Esophagus muscularis mucosa (tissue), 4 donors: ENCODE results near the gene TLR10. TPM values are rescaled to one million over a fixed set of nuclear protein-coding genes. Genes with fewer than 3 reads are reported as not detected.

Experiments
- DNase-seq: peaks from one replicate; pipeline ENCODE4 v3.0.0-alpha.2; 2017; ENCODE audit errors: extremely low spot score
- H3K27ac ChIP-seq, 4 donors: fragments of 200-600 bp; sonication (generic); replicated peaks in 1 of 4; 1 replicate in 3 of 4; 2 replicates in 1 of 4; pipeline ENCODE4 v1.5.1; 2016 to 2019; ENCODE audit warnings: mild to moderate bottlenecking in 1 of 4
- H3K27me3 ChIP-seq, 4 donors: fragments of 200-600 bp; sonication (generic); one replicate each; pipeline versions ENCODE4 v1.5.1 to v1.6.0; 2016 to 2019
- H3K36me3 ChIP-seq, 4 donors: fragments of 200-600 bp; sonication (generic); one replicate each; pipeline ENCODE4 v1.5.1; 2016 to 2019
- H3K4me1 ChIP-seq, 4 donors: fragments of 200-600 bp; sonication (generic); one replicate each; pipeline ENCODE4 v1.5.1; 2016 to 2019
- H3K4me3 ChIP-seq, 4 donors: fragments of 200-600 bp; sonication (generic); 1 replicate in 2 of 4; 2 replicates in 2 of 4; pipeline ENCODE4 v1.5.1; 2016 to 2019; ENCODE audit warnings: mild to moderate bottlenecking in 4 of 4, moderate library complexity in 1 of 4
- H3K9me3 ChIP-seq, 4 donors: fragments of 200-600 bp; sonication (generic); 1 replicate in 3 of 4; 2 replicates in 1 of 4; pipeline ENCODE4 v1.5.1; 2016 to 2019
- CTCF ChIP-seq, 3 experiments: fragments of 200-600 bp in 2 of 3; fragments of 450-650 bp in 1 of 3; sonication (generic) in 2 of 3; IDR thresholded peaks; one replicate each; pipeline ENCODE4 v1.5.1; 2017 to 2019; ENCODE audit warnings: antibody characterized with exemption in 3 of 3, mild to moderate bottlenecking in 2 of 3, moderate library complexity in 1 of 3
- EP300 ChIP-seq: sonication (generic); formaldehyde crosslinking; IDR thresholded peaks from one replicate; pipeline ENCODE4 v1.6.1; 2017; ENCODE audit warnings: antibody characterized with exemption
- POLR2A ChIP-seq: fragments of 450-650 bp; IDR thresholded peaks from one replicate; pipeline ENCODE4 v1.6.1; 2017; ENCODE audit warnings: antibody characterized with exemption, moderate library complexity, mild to moderate bottlenecking, low read depth
- POLR2AphosphoS5 ChIP-seq, 2 donors: sonication (generic); formaldehyde crosslinking; IDR thresholded peaks; one replicate each; pipeline ENCODE4 v1.6.1; 2017; ENCODE audit warnings: antibody characterized with exemption in 2 of 2
- WGBS: methylation state at CpG from one replicate; pipeline ENCODE4 v1.1.5; 2018; 5-methylcytosine and 5-hydroxymethylcytosine counted together
- intact Hi-C: fragments of 100-400 bp; cut with DNase I; formaldehyde crosslinking; loops from one replicate; pipeline ENCODE4 v1.15.1; 2023
- total RNA-seq, 4 donors: library from RNA; depleted of rRNA; stranded (reverse); fragments of >200 nt; gene quantifications; one replicate each; pipeline versions ENCODE4 v1.1.0 to v1.2.1, GENCODE V29; 2016

TLR10 gene
- total RNA-seq, 4 donors from 2014 or later, result 0.17 TPM; not detected in 3

DNA sequence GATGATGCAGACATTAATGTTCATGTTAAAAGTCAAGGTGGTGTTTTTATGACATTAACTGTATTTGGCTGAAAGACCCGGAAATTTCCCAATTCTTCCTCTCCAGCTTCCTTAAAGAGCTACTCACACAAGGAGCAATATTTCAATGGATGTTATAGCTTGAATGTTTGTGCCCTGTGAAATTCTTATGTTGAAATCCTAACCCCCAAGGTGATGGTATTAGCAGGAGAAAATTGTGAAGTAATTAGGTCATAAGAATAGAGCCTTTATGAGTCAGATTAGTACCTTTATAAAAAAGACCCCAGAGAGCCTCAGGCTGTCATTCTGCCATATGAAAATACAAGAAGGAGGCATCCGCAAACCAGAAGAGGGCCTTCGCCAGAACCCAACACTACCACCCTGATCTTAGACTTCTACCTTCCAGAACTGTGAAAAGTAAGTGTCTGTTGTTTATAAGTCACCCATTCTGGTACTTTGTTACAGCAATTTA is 18.2 kb upstream of the TLR10 start:
- TF ChIP-seq EP300, result no peak
- no peak for TF ChIP-seq CTCF (IDR thresholded peaks at IDR 0.05)
- TF ChIP-seq POLR2A, result no peak

DNA sequence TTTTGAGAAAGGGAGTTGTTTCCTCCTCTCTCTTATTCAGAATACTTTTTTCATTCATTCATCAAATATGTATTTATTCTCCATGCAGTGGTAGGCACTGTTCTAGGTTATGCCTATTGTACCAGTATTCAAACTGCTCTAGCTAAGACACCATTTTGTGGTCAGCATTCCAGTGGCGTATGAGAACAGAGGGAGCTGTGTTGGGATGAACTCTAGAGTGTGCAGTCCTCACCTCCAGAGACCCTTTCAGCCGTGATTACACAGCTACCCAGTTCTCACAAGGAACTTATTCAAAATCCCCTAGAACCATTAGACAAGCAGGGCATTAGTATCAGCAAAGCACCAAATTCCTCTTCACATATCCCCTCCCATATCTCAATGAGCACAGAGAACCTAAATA is 17.6 kb upstream of the TLR10 start:
- intact Hi-C loops, result no loop called here
- peaks cover 0 to 25% (median 17%) of the 10 kb centered on the region in 4 donors for H3K4me1 ChIP-seq
- H3K9me3 ChIP-seq, result peaks cover 0 to 10% (median 3%) of the 10 kb centered on the region in 4 donors
- H3K4me3 ChIP-seq, result no peak overlapping the region
- H3K27me3 ChIP-seq, result no peaks in the 10 kb centered on the region
- TF ChIP-seq CTCF (IDR thresholded peaks at IDR 0.05) (no peak), POLR2AphosphoS5 (IDR thresholded peaks at IDR 0.05) (no peak), EP300 (no peak), POLR2A (no peak)
- 53% methylated on average over 2 of the region's 2 CpGs for WGBS
- no peak overlapping the region for H3K27ac ChIP-seq
- no peak for DNase-seq
- H3K36me3 ChIP-seq, result peaks cover 12 to 35% (median 20%) of the 10 kb centered on the region in 4 donors

More for the DNA sequence above, 18.2 kb upstream of the TLR10 start:
- intact Hi-C loops, result no loop called here
- no peak overlapping the region for H3K4me3 ChIP-seq
- H3K9me3 ChIP-seq, result peaks cover 0 to 5% (median 2%) of the 10 kb centered on the region in 4 donors
- WGBS, result 96% methylated on average over 3 of the region's 3 CpGs
- peaks cover 12 to 35% (median 20%) of the 10 kb centered on the region in 4 donors for H3K36me3 ChIP-seq
- no peaks in the 10 kb centered on the region for H3K27me3 ChIP-seq
- no peak overlapping the region for H3K27ac ChIP-seq
- H3K4me1 ChIP-seq, result peaks cover 3 to 31% (median 22%) of the 10 kb centered on the region in 4 donors
- no peak for DNase-seq

DNA sequence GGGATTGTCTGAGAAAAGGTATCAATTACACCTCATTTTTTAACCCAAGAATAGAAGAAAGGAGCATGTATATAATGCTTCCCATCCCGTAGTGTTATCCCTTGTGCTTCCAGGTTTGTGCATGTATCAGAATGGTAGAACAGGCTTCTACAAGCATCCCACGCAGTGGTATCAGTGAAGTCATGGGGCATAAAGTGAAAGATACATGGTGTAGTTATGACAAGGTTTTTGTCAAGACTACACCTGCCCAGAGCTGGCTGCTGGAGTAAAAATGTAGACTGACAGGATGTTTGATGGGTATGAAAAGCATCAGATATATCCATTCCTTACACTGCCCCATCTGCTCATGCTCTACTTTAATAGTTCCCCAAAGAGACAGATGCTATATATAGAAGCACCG is 12.3 kb upstream of the TLR10 start:
- TF ChIP-seq POLR2A, result no peak
- no peak for TF ChIP-seq EP300
- TF ChIP-seq CTCF (IDR thresholded peaks at IDR 0.05), result no peak
- no peak for TF ChIP-seq POLR2AphosphoS5 (IDR thresholded peaks at IDR 0.05)
- WGBS, result 89% methylated on average over 3 of the region's 3 CpGs
- Histone ChIP-seq H3K4me3 (no peak overlapping the region), H3K4me1 (no peaks in the 10 kb centered on the region), H3K36me3 (peaks cover 12 to 21% (median 18%) of the 10 kb centered on the region in 4 donors), H3K27ac (no peak overlapping the region), H3K27me3 (no peaks in the 10 kb centered on the region), H3K9me3 (peaks cover 0 to 10% (median 3%) of the 10 kb centered on the region in 4 donors)
- intact Hi-C loops, result no loop called here
- no peak for DNase-seq

GRCh38 chr4:38794051-38794450 is 11.3 kb upstream of the TLR10 start:
- WGBS, result 74% methylated on average over 2 of the region's 2 CpGs
- peaks cover 0 to 10% (median under 1%) of the 10 kb centered on the region in 4 donors for H3K9me3 ChIP-seq

More at GRCh38 chr4:38794051-38794450, 11.3 kb upstream of the TLR10 start:
- Histone ChIP-seq H3K27ac (no peak overlapping the region), H3K36me3 (peaks cover 9 to 14% (median 10%) of the 10 kb centered on the region in 4 donors), H3K4me3 (no peak overlapping the region), H3K27me3 (no peaks in the 10 kb centered on the region), H3K4me1 (no peaks in the 10 kb centered on the region)
- intact Hi-C loops, result no loop called here
- TF ChIP-seq CTCF (IDR thresholded peaks at IDR 0.05) (no peak), POLR2A (no peak), POLR2AphosphoS5 (IDR thresholded peaks at IDR 0.05) (no peak), EP300 (no peak)
- no peak for DNase-seq
